Caco-2 (cell line): ENCODE measurements around the gene COL15A1. TPM values are rescaled to one million over a fixed set of nuclear protein-coding genes. Genes with fewer than 3 reads are reported as not detected.

Experiments
- BruUV-seq: library from RNA; stranded (reverse); fragments of 400-500 nt; replicated peaks from 2 replicates; lab custom pipeline; 2021; lab: Mats Ljungman, UMichigan
- CTCF ChIA-PET: fragments of 300-600 bp; sonication (Branson Sonifier 250); formaldehyde crosslinking; loops from one replicate; lab custom pipeline; 2022; ENCODE audit warnings: antibody characterized with exemption; lab: Charles Lee
- POLR2A ChIA-PET: fragments of 300-600 bp; sonication (Branson Sonifier 250); formaldehyde crosslinking; loops from one replicate; lab custom pipeline; 2022; ENCODE audit warnings: antibody characterized with exemption; lab: Charles Lee
- DNase-seq, 2 experiments: peaks; one replicate each; pipeline versions ENCODE4 v3.0.0 to v3.0.0-alpha.2; 2020 to 2022
- H3K27me3 ChIP-seq: replicated peaks from 2 replicates; pipeline ENCODE4 v1.6.0; 2011; ENCODE audit warnings: low read length; ENCODE audit not compliant: control insufficient read depth, insufficient read depth
- H3K36me3 ChIP-seq: 2 replicates; pipeline ENCODE4 v1.5.1; 2011; ENCODE audit warnings: low read length; ENCODE audit not compliant: control insufficient read depth, insufficient read depth
- H3K4me1 ChIP-seq: fragments of 250-450 bp; sonication (Bioruptor Pico); 2 replicates; pipeline ENCODE4 v1.5.1; 2020; ENCODE audit warnings: mild to moderate bottlenecking
- H3K4me3 ChIP-seq: 2 replicates; pipeline ENCODE4 v1.5.1; 2011; ENCODE audit warnings: low read depth, mild to moderate bottlenecking, control low read depth, low read length
- H3K9me3 ChIP-seq: fragments of 250-450 bp; sonication (Bioruptor Pico); 2 replicates; pipeline ENCODE4 v1.5.1; 2020; ENCODE audit warnings: mild to moderate bottlenecking, moderate library complexity
- H3K27ac Mint-ChIP-seq: one replicate; pipeline ENCODE4 v1.8.0; 2022; ENCODE audit warnings: mixed read lengths; ENCODE audit not compliant: unreplicated experiment
- H3K27me3 Mint-ChIP-seq: one replicate; pipeline ENCODE4 v1.8.0; 2022; ENCODE audit warnings: mixed read lengths; ENCODE audit not compliant: insufficient read depth, unreplicated experiment
- H3K36me3 Mint-ChIP-seq: one replicate; pipeline ENCODE4 v1.8.0; 2022; ENCODE audit warnings: mild to moderate bottlenecking, mixed read lengths; ENCODE audit not compliant: insufficient read depth, unreplicated experiment
- H3K4me1 Mint-ChIP-seq: one replicate; pipeline ENCODE4 v1.8.0; 2022; ENCODE audit warnings: low read depth, mixed read lengths; ENCODE audit not compliant: unreplicated experiment
- H3K4me3 Mint-ChIP-seq: one replicate; pipeline ENCODE4 v1.8.0; 2022; ENCODE audit warnings: mild to moderate bottlenecking, moderate library complexity, mixed read lengths; ENCODE audit not compliant: unreplicated experiment
- H3K9me3 Mint-ChIP-seq: one replicate; pipeline ENCODE4 v1.8.0; 2022; ENCODE audit warnings: mixed read lengths; ENCODE audit not compliant: unreplicated experiment
- CTCF ChIP-seq, 2 experiments: fragments of 200-600 bp in 1 of 2; IDR thresholded peaks; 1 replicate in 1 of 2; 2 replicates in 1 of 2; pipeline versions ENCODE4 v1.5.1 to v1.8.0; 2011 to 2022; ENCODE audit warnings: antibody characterized with exemption in 1 of 2, control low read depth in 1 of 2, inconsistent platforms in 1 of 2, low read depth in 1 of 2, low read length in 1 of 2, mild to moderate bottlenecking in 1 of 2, moderate library complexity in 1 of 2; ENCODE audit not compliant: insufficient read depth in 1 of 2, severe bottlenecking in 1 of 2, unreplicated experiment in 1 of 2
- intact Hi-C: fragments of 100-400 bp; cut with micrococcal nuclease; formaldehyde crosslinking; loops from one replicate; pipeline ENCODE4 v1.10.0; 2022; ENCODE audit not compliant: unreplicated experiment
- total RNA-seq: library from RNA; stranded (reverse); gene quantifications from 2 replicates; pipeline ENCODE4 v1.2.3, GENCODE V29; 2022

Gene COL15A1
- total RNA-seq, 1 experiment from 2014 or later, result not detected

- CTCF ChIA-PET, result no interaction called here
- no peaks in the 10 kb centered on the region for H3K27me3 ChIP-seq
- H3K4me1 Mint-ChIP-seq, result no peaks in the 10 kb centered on the region
- no peak for DNase-seq
- H3K4me3 Mint-ChIP-seq, result no peak overlapping the region
- no peaks in the 10 kb centered on the region for H3K36me3 ChIP-seq
- H3K9me3 ChIP-seq, result no peaks in the 10 kb centered on the region
- H3K4me3 ChIP-seq, result no peak overlapping the region
- no peak overlapping the region for H3K27ac Mint-ChIP-seq
- POLR2A ChIA-PET, result no interaction called here
- intact Hi-C loops, result no loop called here
- peaks cover 4% of the 10 kb centered on the region for H3K27me3 Mint-ChIP-seq
- TF ChIP-seq CTCF (IDR thresholded peaks at IDR 0.05; ENCODE audit: insufficient read depth in 1 of 2, low read depth in 1 of 2, low read length in 1 of 2, severe bottlenecking in 1 of 2, unreplicated experiment in 1 of 2), result no peak
- no peaks in the 10 kb centered on the region for H3K9me3 Mint-ChIP-seq
- no peaks in the 10 kb centered on the region for H3K36me3 Mint-ChIP-seq
- BruUV-seq, result no TSS peak
- no peaks in the 10 kb centered on the region for H3K4me1 ChIP-seq
These were observed 105.5 kb downstream of the COL15A1 start for GRCh38 chr9:99049228-99049627.

DNA sequence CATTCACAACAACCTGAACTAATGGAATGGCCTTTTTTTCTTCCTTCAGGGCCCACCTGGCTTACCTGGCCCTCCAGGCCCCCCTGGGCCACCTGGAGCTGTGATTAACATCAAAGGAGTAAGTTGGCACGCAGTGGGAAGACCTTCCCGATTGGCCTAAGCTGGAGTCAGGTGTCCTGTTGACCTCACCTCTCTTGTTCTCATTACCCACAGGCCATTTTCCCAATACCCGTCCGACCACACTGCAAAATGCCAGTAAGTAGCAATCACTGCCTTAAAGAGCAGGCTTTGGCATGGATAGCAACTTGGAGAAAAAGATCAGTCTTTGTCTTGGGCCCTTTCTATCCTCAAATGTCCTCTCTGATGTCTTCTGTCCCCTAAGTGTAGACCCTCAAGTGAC is 105.9 kb downstream of the COL15A1 start:
- no peak for DNase-seq
- CTCF ChIA-PET, result no interaction called here
- POLR2A ChIA-PET, result no interaction called here
- Mint-ChIP-seq H3K4me3 (no peak overlapping the region), H3K27me3 (peaks cover 3% of the 10 kb centered on the region), H3K4me1 (no peaks in the 10 kb centered on the region), H3K36me3 (no peaks in the 10 kb centered on the region), H3K9me3 (no peaks in the 10 kb centered on the region), H3K27ac (no peak overlapping the region)
- no peak for TF ChIP-seq CTCF (IDR thresholded peaks at IDR 0.05; ENCODE audit: insufficient read depth in 1 of 2, low read depth in 1 of 2, low read length in 1 of 2, severe bottlenecking in 1 of 2, unreplicated experiment in 1 of 2)
- no TSS peak for BruUV-seq
- no peak overlapping the region for H3K4me3 ChIP-seq
- H3K4me1 ChIP-seq, result no peaks in the 10 kb centered on the region
- no peaks in the 10 kb centered on the region for H3K9me3 ChIP-seq
- intact Hi-C loops, result no loop called here
- H3K36me3 ChIP-seq, result no peaks in the 10 kb centered on the region
- H3K27me3 ChIP-seq, result no peaks in the 10 kb centered on the region

- H3K4me3 Mint-ChIP-seq, result no peak overlapping the region
- H3K27me3 Mint-ChIP-seq, result peaks cover under 1% of the 10 kb centered on the region
- Histone ChIP-seq H3K4me1 (no peaks in the 10 kb centered on the region), H3K36me3 (no peaks in the 10 kb centered on the region), H3K4me3 (no peak overlapping the region), H3K9me3 (no peaks in the 10 kb centered on the region), H3K27me3 (no peaks in the 10 kb centered on the region)
- BruUV-seq, result no TSS peak
- POLR2A ChIA-PET, result no interaction called here
- no peaks in the 10 kb centered on the region for H3K4me1 Mint-ChIP-seq
- no peaks in the 10 kb centered on the region for H3K36me3 Mint-ChIP-seq
- CTCF ChIA-PET, result no interaction called here
- intact Hi-C loops, result no loop called here
- TF ChIP-seq CTCF (IDR thresholded peaks at IDR 0.05; ENCODE audit: insufficient read depth in 1 of 2, low read depth in 1 of 2, low read length in 1 of 2, severe bottlenecking in 1 of 2, unreplicated experiment in 1 of 2), result no peak
- DNase-seq, result no peak
- no peak overlapping the region for H3K27ac Mint-ChIP-seq
- H3K9me3 Mint-ChIP-seq, result no peaks in the 10 kb centered on the region
These were observed 106.7 kb downstream of the COL15A1 start for GRCh38 chr9:99050292-99050911.
